Testis (tissue), 3 donors: ENCODE data around the gene HK1. TPM values are rescaled to one million over a fixed set of nuclear protein-coding genes. Genes with fewer than 3 reads are reported as not detected.

Experiments
- DNase-seq: peaks from one replicate; pipeline ENCODE4 v3.0.0-alpha.2; 2019
- H3K27ac ChIP-seq, 2 donors: fragments of 200-600 bp; sonication (generic); one replicate each; pipeline ENCODE4 v1.5.1; 2019
- H3K27me3 ChIP-seq: fragments of 200-600 bp; sonication (generic); one replicate; pipeline ENCODE4 v1.5.1; 2019
- H3K36me3 ChIP-seq: fragments of 200-600 bp; sonication (generic); one replicate; pipeline ENCODE4 v1.5.1; 2017; ENCODE audit warnings: low read depth; ENCODE audit errors: missing control alignments
- H3K4me1 ChIP-seq: fragments of 200-600 bp; sonication (generic); one replicate; pipeline ENCODE4 v1.5.1; 2019
- H3K4me3 ChIP-seq, 2 donors: fragments of 200-600 bp; sonication (generic); one replicate each; pipeline ENCODE4 v1.5.1; 2017 to 2019
- H3K9me3 ChIP-seq: fragments of 200-600 bp; sonication (generic); one replicate; pipeline ENCODE4 v1.5.1; 2017
- CTCF ChIP-seq, 3 experiments: fragments of 450-650 bp in 2 of 3; fragments of 200-600 bp in 1 of 3; sonication (generic) in 1 of 3; IDR thresholded peaks; one replicate each; pipeline ENCODE4 v1.5.1; 2016 to 2019; ENCODE audit warnings: antibody characterized with exemption in 3 of 3, mild to moderate bottlenecking in 2 of 3, moderate library complexity in 1 of 3
- POLR2A ChIP-seq: fragments of 450-650 bp; IDR thresholded peaks from one replicate; pipeline ENCODE4 v1.6.1; 2017; ENCODE audit warnings: antibody characterized with exemption, mild to moderate bottlenecking, moderate library complexity
- WGBS, 2 donors: methylation state at CpG; one replicate each; pipeline ENCODE4 v1.1.5; 2018; 5-methylcytosine and 5-hydroxymethylcytosine counted together
- intact Hi-C: fragments of 100-400 bp; cut with DNase I; formaldehyde crosslinking; loops from one replicate; pipeline ENCODE4 v1.15.1; 2023; ENCODE audit warnings: low total_unique reads
- polyA plus RNA-seq: library from polyadenylated mRNA; stranded (reverse); fragments of 350-450 nt; fragmentation: Illumina TruSeq; extraction: RNeasy Lipid Tissue Mini Kit (QIAGEN cat#74804); gene quantifications from one replicate; pipeline ENCODE4 v1.2.3, GENCODE V29; 2014; ENCODE audit warnings: low read depth, low replicate concordance; ENCODE audit not compliant: insufficient read depth
- total RNA-seq, 2 donors: library from RNA; depleted of rRNA; stranded (reverse); fragments of >200 nt; gene quantifications; one replicate each; pipeline ENCODE4 v1.2.3, GENCODE V29; 2016

HK1 gene
- total and polyA plus RNA-seq, 3 donors from 2014 or later, result 62.3 to 179 (median 143) TPM

- no peak for DNase-seq
- intact Hi-C loops, result no loop called here
- Histone ChIP-seq H3K36me3 (no peaks in the 10 kb centered on the region), H3K27ac (no peak overlapping the region), H3K4me3 (no peak overlapping the region), H3K27me3 (no peaks in the 10 kb centered on the region), H3K9me3 (no peaks in the 10 kb centered on the region), H3K4me1 (no peaks in the 10 kb centered on the region)
- WGBS, 2 donors, result 80 to 82% methylated on average over 12 to 13 of the region's 13 CpGs
- TF ChIP-seq CTCF (IDR thresholded peaks at IDR 0.05) (no peak), POLR2A (no peak)
Measured at GRCh38 chr10:69421611-69422308, 143.5 kb downstream of the HK1 start.

DNA sequence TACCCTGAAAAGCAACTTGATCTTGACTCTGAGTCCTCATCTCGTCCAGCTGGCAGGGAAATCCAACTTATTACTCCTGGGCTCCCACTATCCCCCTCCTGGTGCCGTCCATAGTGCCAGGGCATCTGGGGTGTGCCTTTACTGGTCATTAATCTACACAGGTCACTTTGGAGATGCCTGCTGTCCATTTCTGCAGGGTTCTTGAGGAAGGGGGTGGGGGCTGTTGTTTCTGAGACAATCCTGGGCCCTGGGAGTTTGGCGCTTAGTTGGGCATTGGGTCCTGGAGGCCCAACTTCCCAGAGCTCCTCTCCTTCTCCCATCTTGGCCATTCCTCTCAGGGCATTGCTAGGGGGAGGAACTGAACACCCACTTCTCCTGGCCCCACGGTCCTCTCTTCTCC, 144.4 kb downstream of the HK1 start:
- Histone ChIP-seq H3K4me3 (no peak overlapping the region), H3K27me3 (no peaks in the 10 kb centered on the region), H3K9me3 (no peaks in the 10 kb centered on the region), H3K36me3 (no peaks in the 10 kb centered on the region), H3K27ac (no peak overlapping the region), H3K4me1 (no peaks in the 10 kb centered on the region)
- 88 to 93% methylated on average over 4 of the region's 4 CpGs for WGBS, 2 donors
- DNase-seq, result no peak
- intact Hi-C loops, result no loop called here
- TF ChIP-seq CTCF (IDR thresholded peaks at IDR 0.05) (no peak), POLR2A (no peak)

- 91 to 98% methylated on average over 2 of the region's 2 CpGs for WGBS, 2 donors
- Histone ChIP-seq H3K36me3 (no peaks in the 10 kb centered on the region), H3K27me3 (no peaks in the 10 kb centered on the region), H3K27ac (no peak overlapping the region), H3K4me1 (no peaks in the 10 kb centered on the region), H3K4me3 (no peak overlapping the region), H3K9me3 (no peaks in the 10 kb centered on the region)
- no peak for DNase-seq
- intact Hi-C loops, result loop anchor here (5.0 kb wide), 1 partner anchor 82 kb away; no protein-coding TSS in a partner anchor
- TF ChIP-seq CTCF (IDR thresholded peaks at IDR 0.05), result no peak
- TF ChIP-seq POLR2A, result no peak
Measured at GRCh38 chr10:69425041-69425440, 146.7 kb downstream of the HK1 start.

- Histone ChIP-seq H3K27ac (no peak overlapping the region), H3K4me3 (no peak overlapping the region), H3K27me3 (no peaks in the 10 kb centered on the region), H3K9me3 (no peaks in the 10 kb centered on the region), H3K36me3 (no peaks in the 10 kb centered on the region), H3K4me1 (no peaks in the 10 kb centered on the region)
- intact Hi-C loops, result loop anchor here (5.0 kb wide), 1 partner anchor 82 kb away; no protein-coding TSS in a partner anchor
- WGBS, 2 donors, result 69 to 71% methylated on average over 5 of the region's 5 CpGs
- DNase-seq, result no peak
- TF ChIP-seq POLR2A, result no peak
- TF ChIP-seq CTCF (IDR thresholded peaks at IDR 0.05), result no peak
Measured at GRCh38 chr10:69425511-69426298, 147.4 kb downstream of the HK1 start.
